ENCODE data around the gene CD28. TPM values are rescaled to one million over a fixed set of nuclear protein-coding genes. Genes with fewer than 3 reads are reported as not detected.

Gene CD28
- total and polyA plus RNA-seq, 2 donors (not counting 3 experiments of a cell fraction or from before 2014, with no cell fraction given): 0.15 TPM; not detected in 1

DNA sequence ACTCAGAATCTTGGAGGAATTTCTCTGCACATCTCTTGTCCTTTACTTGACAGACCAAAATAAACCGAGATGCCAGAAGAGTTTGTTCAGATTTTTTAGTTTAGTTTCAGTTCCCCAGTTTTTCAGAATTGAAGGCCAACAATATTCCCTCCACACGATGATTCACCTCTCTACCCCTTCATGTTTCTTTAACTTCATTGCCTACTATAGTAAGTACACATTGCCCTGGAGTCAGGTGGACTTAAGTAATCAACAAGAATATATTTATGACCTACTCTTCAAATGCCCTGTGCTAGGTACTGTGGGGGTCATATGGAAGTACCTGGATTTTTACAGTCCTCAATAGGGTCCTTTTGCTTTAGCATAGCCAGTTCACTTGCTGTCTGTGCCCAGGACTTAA lies 81.5 kb downstream of the CD28 start:
- FAIRE-seq: no peak

More for the DNA sequence above, 81.5 kb downstream of the CD28 start:
- ChIA-PET POLR2A (no interaction called here), CTCF (interaction anchor here (0.8 kb wide), 1 partner anchor 27 kb away, joined by 3 read pairs; no protein-coding TSS in a partner anchor)
- H3K9me3 ChIP-seq (replicated peaks; ENCODE audit: control insufficient read depth, insufficient read depth, low read length): no peaks in the 10 kb centered on the region
- H3K4me1 ChIP-seq (ENCODE audit: control insufficient read depth, extremely low read depth, insufficient read depth, low read length): peaks cover 35% of the 10 kb centered on the region
- no peak overlapping the region for H2AFZ ChIP-seq (ENCODE audit: low read depth, low read length)
- no peak overlapping the region for H3K27ac ChIP-seq (ENCODE audit: insufficient read depth, low read depth, low read length)
- H3K9ac ChIP-seq (replicated peaks; ENCODE audit: extremely low read depth, insufficient read depth, low read length): no peak overlapping the region
- no peaks in the 10 kb centered on the region for H4K20me1 ChIP-seq (replicated peaks; ENCODE audit: control insufficient read depth, extremely low read depth, insufficient read depth, low read length)
- H3K9me1 ChIP-seq (replicated peaks; ENCODE audit: control insufficient read depth, extremely low read depth, insufficient read depth, low read length): no peaks in the 10 kb centered on the region
- DNase-seq (ENCODE audit: low read depth, low spot score): no peak
- intact Hi-C loops (cut with micrococcal nuclease) (loop anchor here (1.0 to 5.0 kb wide), 3 partner anchors 23 to 306 kb away; partner anchors contain the start of gene RAPH1), dilution Hi-C loops (cut with MboI; ENCODE audit: extremely low pct_ligation_motif_present, low sequenced_read_pairs) (no loop called here)
- no peaks in the 10 kb centered on the region for H3K27me3 ChIP-seq (ENCODE audit: control insufficient read depth in 2 of 2, insufficient read depth in 2 of 2, low read length in 2 of 2)
- no TSS peak for BruUV-seq (replicated peaks)
- no peaks in the 10 kb centered on the region for H3K79me2 ChIP-seq (ENCODE audit: control insufficient read depth, insufficient read depth, low read length)
- no peak for TF ChIP-seq MYC (IDR thresholded peaks at IDR 0.05; ENCODE audit: low read depth, low read length)
- TF ChIP-seq GATA2 (IDR thresholded peaks at IDR 0.05; ENCODE audit: insufficient read depth, insufficient read length, low read depth, low read length): no peak
- no peak for TF ChIP-seq FOS (IDR thresholded peaks at IDR 0.05; ENCODE audit: borderline replicate concordance, insufficient read depth, low read length)
- TF ChIP-seq, protein P1, sequence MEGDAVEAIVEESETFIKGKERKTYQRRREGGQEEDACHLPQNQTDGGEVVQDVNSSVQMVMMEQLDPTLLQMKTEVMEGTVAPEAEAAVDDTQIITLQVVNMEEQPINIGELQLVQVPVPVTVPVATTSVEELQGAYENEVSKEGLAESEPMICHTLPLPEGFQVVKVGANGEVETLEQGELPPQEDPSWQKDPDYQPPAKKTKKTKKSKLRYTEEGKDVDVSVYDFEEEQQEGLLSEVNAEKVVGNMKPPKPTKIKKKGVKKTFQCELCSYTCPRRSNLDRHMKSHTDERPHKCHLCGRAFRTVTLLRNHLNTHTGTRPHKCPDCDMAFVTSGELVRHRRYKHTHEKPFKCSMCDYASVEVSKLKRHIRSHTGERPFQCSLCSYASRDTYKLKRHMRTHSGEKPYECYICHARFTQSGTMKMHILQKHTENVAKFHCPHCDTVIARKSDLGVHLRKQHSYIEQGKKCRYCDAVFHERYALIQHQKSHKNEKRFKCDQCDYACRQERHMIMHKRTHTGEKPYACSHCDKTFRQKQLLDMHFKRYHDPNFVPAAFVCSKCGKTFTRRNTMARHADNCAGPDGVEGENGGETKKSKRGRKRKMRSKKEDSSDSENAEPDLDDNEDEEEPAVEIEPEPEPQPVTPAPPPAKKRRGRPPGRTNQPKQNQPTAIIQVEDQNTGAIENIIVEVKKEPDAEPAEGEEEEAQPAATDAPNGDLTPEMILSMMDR (IDR thresholded peaks at IDR 0.05; ENCODE audit: extremely low read depth in 1 of 2, insufficient read depth in 1 of 2, low read depth in 1 of 2, low read length in 2 of 2): no peak
- no peak for TF ChIP-seq JUN (IDR thresholded peaks at IDR 0.05; ENCODE audit: borderline replicate concordance, insufficient read depth, insufficient read length, low read depth)
- TF ChIP-seq POLR2AphosphoS5 (IDR thresholded peaks at IDR 0.05; ENCODE audit: insufficient read depth, low read depth, low read length): no peak
- H3K4me2 ChIP-seq (ENCODE audit: insufficient read depth, low read length): no peak overlapping the region
- H3K36me3 ChIP-seq (ENCODE audit: control insufficient read depth in 2 of 2, extremely low read depth in 1 of 2, insufficient read depth in 2 of 2, low read length in 2 of 2): no peaks in the 10 kb centered on the region
- no peak overlapping the region for H3K4me3 ChIP-seq (replicated peaks in 1 of 3; ENCODE audit: insufficient read depth in 1 of 3, low read depth in 1 of 3, low read length in 3 of 3)

Small RNA genes within 50 kb of the gene (small RNA-seq; reads per million reads assigned to genes)
- gene AC125238.1 (ENCODE audit: insufficient read depth, insufficient read length, low read depth, low replicate concordance): not detected
- not detected for gene RNU6-474P (ENCODE audit: insufficient read depth, insufficient read length, low read depth, low replicate concordance)

Other genes with a start within 250 kb of the CD28 start
- gene RAPH1, start 171.3 kb upstream of the CD28 start, total RNA-seq: 56.9 and 59.5 TPM in 2 replicates
- gene RAPH1, start 171.3 kb upstream of the CD28 start, polyA plus RNA-seq: 3.6 and 5.1 TPM in 2 replicates
- gene CTLA4, start 161.1 kb downstream of the CD28 start, total RNA-seq: not detected in 2 replicates
- not detected in 2 replicates for gene CTLA4, start 161.1 kb downstream of the CD28 start, polyA plus RNA-seq
- gene ICOS, start 230.1 kb downstream of the CD28 start, total RNA-seq: not detected in 2 replicates
- not detected in 2 replicates for gene ICOS, start 230.1 kb downstream of the CD28 start, polyA plus RNA-seq